Parathyroid adenoma (tissue), 2 donors: ENCODE measurements around the gene MAP3K6.

Source experiments
- H2AFZ ChIP-seq: fragments of 300-600 bp; sonication (generic); one replicate; pipeline ENCODE4 v1.7.0; 2017; ENCODE audit warnings: antibody characterized with exemption, mild to moderate bottlenecking
- H3K27ac ChIP-seq: fragments of 300-600 bp; sonication (generic); one replicate; pipeline ENCODE4 v1.7.0; 2017
- H3K27me3 ChIP-seq: fragments of 300-600 bp; sonication (generic); one replicate; pipeline ENCODE4 v1.7.0; 2017; ENCODE audit warnings: low read length; ENCODE audit not compliant: control insufficient read depth, insufficient read depth
- H3K36me3 ChIP-seq: fragments of 300-600 bp; sonication (generic); one replicate; pipeline ENCODE4 v1.7.0; 2017; ENCODE audit warnings: low read length; ENCODE audit not compliant: control insufficient read depth, insufficient read depth
- H3K4me1 ChIP-seq: fragments of 300-600 bp; sonication (generic); one replicate; pipeline ENCODE4 v1.7.0; 2017; ENCODE audit warnings: control low read depth
- H3K4me2 ChIP-seq: fragments of 300-600 bp; sonication (generic); one replicate; pipeline ENCODE4 v1.7.0; 2017; ENCODE audit warnings: low read length
- H3K4me3 ChIP-seq: fragments of 300-600 bp; sonication (generic); one replicate; pipeline ENCODE4 v1.7.0; 2017; ENCODE audit warnings: low read depth, low read length
- H3K79me2 ChIP-seq: fragments of 300-600 bp; sonication (generic); one replicate; pipeline ENCODE4 v1.7.0; 2017; ENCODE audit warnings: control low read depth
- H3K9ac ChIP-seq: fragments of 300-600 bp; sonication (generic); one replicate; pipeline ENCODE4 v1.7.0; 2017; ENCODE audit warnings: mild to moderate bottlenecking
- H3K9me3 ChIP-seq: fragments of 300-600 bp; sonication (generic); one replicate; pipeline ENCODE4 v1.7.0; 2017; ENCODE audit warnings: low read length; ENCODE audit not compliant: control insufficient read depth
- TF ChIP-seq, protein P1 (sequence below): fragments of 300-600 bp; sonication (generic); IDR thresholded peaks from one replicate; pipeline ENCODE4 v1.7.0; 2017; ENCODE audit warnings: antibody characterized with exemption, mild to moderate bottlenecking
- donor health status: primary hyperparathyroidism.

Gene MAP3K6

GRCh38 chr1:27393641-27394281 is 27.0 kb upstream of the MAP3K6 start:
- no peak overlapping the region for H3K4me3 ChIP-seq
- no peak overlapping the region for H3K4me2 ChIP-seq
- no peaks in the 10 kb centered on the region for H3K79me2 ChIP-seq
- H3K9ac ChIP-seq: no peak overlapping the region
- H3K9me3 ChIP-seq: no peaks in the 10 kb centered on the region
- H2AFZ ChIP-seq: no peak overlapping the region
- H3K4me1 ChIP-seq: peaks cover 4% of the 10 kb centered on the region
- H3K36me3 ChIP-seq: no peaks in the 10 kb centered on the region
- TF ChIP-seq, protein P1, sequence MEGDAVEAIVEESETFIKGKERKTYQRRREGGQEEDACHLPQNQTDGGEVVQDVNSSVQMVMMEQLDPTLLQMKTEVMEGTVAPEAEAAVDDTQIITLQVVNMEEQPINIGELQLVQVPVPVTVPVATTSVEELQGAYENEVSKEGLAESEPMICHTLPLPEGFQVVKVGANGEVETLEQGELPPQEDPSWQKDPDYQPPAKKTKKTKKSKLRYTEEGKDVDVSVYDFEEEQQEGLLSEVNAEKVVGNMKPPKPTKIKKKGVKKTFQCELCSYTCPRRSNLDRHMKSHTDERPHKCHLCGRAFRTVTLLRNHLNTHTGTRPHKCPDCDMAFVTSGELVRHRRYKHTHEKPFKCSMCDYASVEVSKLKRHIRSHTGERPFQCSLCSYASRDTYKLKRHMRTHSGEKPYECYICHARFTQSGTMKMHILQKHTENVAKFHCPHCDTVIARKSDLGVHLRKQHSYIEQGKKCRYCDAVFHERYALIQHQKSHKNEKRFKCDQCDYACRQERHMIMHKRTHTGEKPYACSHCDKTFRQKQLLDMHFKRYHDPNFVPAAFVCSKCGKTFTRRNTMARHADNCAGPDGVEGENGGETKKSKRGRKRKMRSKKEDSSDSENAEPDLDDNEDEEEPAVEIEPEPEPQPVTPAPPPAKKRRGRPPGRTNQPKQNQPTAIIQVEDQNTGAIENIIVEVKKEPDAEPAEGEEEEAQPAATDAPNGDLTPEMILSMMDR: no peak
- H3K27me3 ChIP-seq: no peaks in the 10 kb centered on the region
- H3K27ac ChIP-seq: no peak overlapping the region

DNA sequence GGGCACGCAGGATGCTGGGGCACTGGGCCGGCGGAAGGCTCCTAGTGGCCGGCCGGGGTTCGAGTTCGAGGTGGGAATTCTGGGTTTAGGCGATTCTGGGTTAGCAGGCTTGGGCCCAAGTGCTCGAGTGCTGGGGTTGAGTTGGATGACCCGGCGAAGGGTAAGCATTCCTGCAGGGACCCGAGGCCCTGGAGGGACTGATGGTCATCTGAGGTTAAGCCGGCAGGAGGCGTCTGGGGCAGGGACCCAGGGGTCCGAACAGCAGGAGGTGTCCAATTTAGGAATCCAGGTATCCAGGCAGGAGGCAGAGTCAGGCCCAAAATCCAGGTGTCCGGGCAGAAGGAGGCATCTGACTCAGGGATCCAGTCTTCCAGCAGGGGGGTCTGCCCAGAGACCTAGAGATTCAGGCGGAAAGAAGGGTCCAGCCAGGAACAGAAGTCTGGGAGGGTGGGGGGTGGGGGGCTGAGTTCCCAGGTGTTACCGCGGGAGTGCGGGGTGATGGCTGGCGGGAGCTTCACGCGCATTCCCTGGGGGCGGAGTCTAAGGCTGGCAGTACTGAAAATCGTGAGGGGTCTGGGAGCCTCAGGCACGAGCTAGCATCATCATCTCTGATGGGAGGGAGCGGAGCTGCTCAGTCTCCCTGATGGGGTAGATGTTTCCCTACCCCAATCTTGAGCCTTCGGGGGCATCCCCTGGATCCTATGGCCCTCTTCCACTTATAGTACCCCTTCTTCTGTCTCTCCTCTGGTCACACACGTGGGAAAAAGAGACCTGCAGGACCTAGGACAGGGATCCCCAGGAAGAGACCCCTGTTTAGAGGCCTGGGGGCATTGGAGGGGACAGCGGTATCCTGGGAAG is 26.2 kb upstream of the MAP3K6 start:
- TF ChIP-seq, protein P1: no peak
- peak overlapping the region; percentile 88 for H3K4me2 ChIP-seq
- H3K4me1 ChIP-seq: peaks cover 4% of the 10 kb centered on the region
- peak overlapping the region; percentile 55 for H3K4me3 ChIP-seq
- H3K27ac ChIP-seq: no peak overlapping the region
- H3K9ac ChIP-seq: no peak overlapping the region
- H2AFZ ChIP-seq: peak overlapping the region; percentile 68
- H3K79me2 ChIP-seq: no peaks in the 10 kb centered on the region
- no peaks in the 10 kb centered on the region for H3K9me3 ChIP-seq
- H3K27me3 ChIP-seq: no peaks in the 10 kb centered on the region
- no peaks in the 10 kb centered on the region for H3K36me3 ChIP-seq

DNA sequence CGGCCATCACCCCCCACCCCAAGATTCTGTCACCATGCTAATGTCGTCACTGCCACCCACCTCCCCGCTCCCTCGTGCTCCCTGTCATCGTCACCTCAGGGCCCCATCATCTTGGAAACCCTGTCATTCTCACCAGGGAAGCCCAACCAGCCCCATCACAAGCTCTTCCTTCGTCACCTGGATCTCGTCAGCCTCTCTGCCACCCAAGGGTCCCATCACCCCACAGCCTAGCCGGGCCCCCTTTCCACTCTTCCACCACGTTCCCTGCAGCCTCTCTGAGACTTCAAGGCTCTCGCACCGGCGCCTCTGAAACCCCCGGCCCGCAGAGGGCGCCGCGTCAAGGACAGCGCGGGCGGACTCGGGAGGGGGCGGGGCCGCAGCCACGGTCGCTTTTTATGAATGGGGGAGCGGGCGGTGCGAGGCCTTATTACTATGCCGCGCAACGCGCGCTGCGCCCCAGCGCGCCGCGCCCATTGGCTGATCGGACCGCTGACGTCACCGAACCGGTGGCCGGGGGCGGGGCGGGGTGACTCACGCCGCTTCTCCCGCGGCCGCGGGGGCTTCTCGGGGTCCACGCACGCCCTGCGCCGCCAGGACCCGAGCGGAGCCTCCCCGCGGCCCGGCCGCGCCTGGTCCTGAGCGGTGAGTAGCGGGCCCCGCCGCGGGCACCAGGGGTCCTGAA is 25.5 kb upstream of the MAP3K6 start, which contains the start of gene GPR3:
Gene GPR3 (plus strand): TSS at position 527 of the 682 bp plus-strand sequence. CDS start 1,177 bp downstream, outside the sequence.
- H3K4me1 ChIP-seq: peaks cover 4% of the 10 kb centered on the region
- H3K36me3 ChIP-seq: no peaks in the 10 kb centered on the region
- H3K27me3 ChIP-seq: no peaks in the 10 kb centered on the region
- H3K4me2 ChIP-seq: peak within 1 kb of the TSS; percentile 88
- H3K4me3 ChIP-seq: peak within 1 kb of the TSS; percentile 55
- peak within 1 kb of the TSS; percentile 71 for H3K27ac ChIP-seq
- peak within 1 kb of the TSS; percentile 68 for H2AFZ ChIP-seq
- no peaks in the 10 kb centered on the region for H3K9me3 ChIP-seq
- H3K79me2 ChIP-seq: no peaks in the 10 kb centered on the region
- no peak within 1 kb of the TSS for H3K9ac ChIP-seq
- TF ChIP-seq, protein P1: peak; percentile 47

DNA sequence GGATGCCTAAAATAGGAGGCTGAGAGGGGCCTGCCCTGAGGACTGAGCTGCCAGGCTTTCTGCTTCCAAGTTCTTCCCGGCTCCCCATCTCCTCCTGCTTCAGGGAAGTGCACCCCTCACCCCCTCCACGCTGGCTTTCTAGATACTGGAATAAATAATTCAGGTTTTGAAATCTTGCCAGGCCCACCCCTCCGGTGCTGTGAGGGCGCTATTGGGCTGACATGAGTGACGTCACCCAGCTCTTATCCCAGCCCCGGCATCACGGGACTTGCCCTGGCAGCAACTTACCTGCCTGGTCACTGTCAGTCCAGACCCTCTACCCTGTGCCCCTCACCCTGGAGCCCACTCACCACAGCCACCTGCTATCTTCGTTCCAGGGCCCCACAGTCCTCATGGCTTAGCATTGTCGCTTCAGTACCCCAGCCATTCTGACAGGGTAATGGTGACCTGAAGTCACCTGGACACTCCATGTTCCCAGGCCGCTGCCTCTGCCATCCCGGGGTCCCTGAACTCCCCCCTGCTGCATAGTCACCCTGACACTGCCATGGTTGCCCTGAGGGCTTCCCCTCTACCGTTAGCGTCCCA is 24.8 kb upstream of the MAP3K6 start:
- Histone ChIP-seq H2AFZ (peak overlapping the region; percentile 68), H3K4me1 (peaks cover 4% of the 10 kb centered on the region), H3K4me2 (peak overlapping the region; percentile 88), H3K27ac (peak overlapping the region; percentile 73), H3K36me3 (no peaks in the 10 kb centered on the region), H3K27me3 (no peaks in the 10 kb centered on the region), H3K79me2 (no peaks in the 10 kb centered on the region), H3K9ac (no peak overlapping the region), H3K9me3 (no peaks in the 10 kb centered on the region), H3K4me3 (peak overlapping the region; percentile 55)
- TF ChIP-seq, protein P1: no peak
